Stimulated activated CD8-positive, alpha-beta memory T cell treated with anti-CD3 and anti-CD28 coated beads, Interleukin-15, amount 100 ng/mL, for 24 hours (primary cell): Measurements from ENCODE around the gene HNRNPA3.
"Not testable (repeated sequence)": the region's sequence is repeated elsewhere in the genome, so short reads cannot be mapped to it uniquely, and the experiment has no call there.

Source experiments
- DNase-seq: peaks from one replicate; pipeline ENCODE4 v3.0.0-alpha.2; 2020; ENCODE audit warnings: low read depth

The HNRNPA3 gene

GRCh38 chr2:177256026-177256425 lies 43.4 kb downstream of the HNRNPA3 start:
- DNase-seq = no peak

- no peak for DNase-seq
Measured at GRCh38 chr2:177256695-177257094, 44.1 kb downstream of the HNRNPA3 start.

- DNase-seq = no peak
Measured at GRCh38 chr2:177257471-177257870, 44.9 kb downstream of the HNRNPA3 start.

GRCh38 chr2:177258059-177258458 lies 45.5 kb downstream of the HNRNPA3 start:
- no peak for DNase-seq

GRCh38 chr2:177260379-177260778 lies 47.8 kb downstream of the HNRNPA3 start:
- DNase-seq = no peak

GRCh38 chr2:177261116-177262060 lies 48.8 kb downstream of the HNRNPA3 start:
- DNase-seq = no peak

- no peak for DNase-seq
Measured at GRCh38 chr2:177262092-177262491, 49.5 kb downstream of the HNRNPA3 start.

- no peak for DNase-seq
Measured at GRCh38 chr2:177262958-177263450, 50.4 kb downstream of the HNRNPA3 start.

GRCh38 chr2:177263451-177264208 lies 51.0 kb downstream of the HNRNPA3 start:
- DNase-seq = peak; percentile 78

- no peak for DNase-seq
Measured at GRCh38 chr2:177264209-177264692, 51.7 kb downstream of the HNRNPA3 start.

GRCh38 chr2:177264693-177265587 lies 52.3 kb downstream of the HNRNPA3 start, which contains the start of gene NFE2L2:
Gene NFE2L2 (minus strand): TSS chr2:177264727. CDS start chr2:177264576, 151 bp downstream.
- DNase-seq = peak; percentile 96

- no peak for DNase-seq
Measured at GRCh38 chr2:177265824-177266817, 53.5 kb downstream of the HNRNPA3 start.

GRCh38 chr2:177266955-177267354 lies 54.4 kb downstream of the HNRNPA3 start:
- not testable (repeated sequence) for DNase-seq

GRCh38 chr2:177268187-177268871 lies 55.7 kb downstream of the HNRNPA3 start:
- no peak for DNase-seq

GRCh38 chr2:177268901-177269300 lies 56.3 kb downstream of the HNRNPA3 start:
- DNase-seq = no peak

GRCh38 chr2:177270531-177270930 lies 57.9 kb downstream of the HNRNPA3 start:
- DNase-seq = no peak

GRCh38 chr2:177271981-177272666 lies 59.5 kb downstream of the HNRNPA3 start:
- DNase-seq = no peak

- DNase-seq = no peak
Measured at GRCh38 chr2:177272765-177273164, 60.2 kb downstream of the HNRNPA3 start.

GRCh38 chr2:177273408-177273807 lies 60.8 kb downstream of the HNRNPA3 start:
- DNase-seq = no peak
